ENCODE measurements around the gene CLPSL1.

DNA sequence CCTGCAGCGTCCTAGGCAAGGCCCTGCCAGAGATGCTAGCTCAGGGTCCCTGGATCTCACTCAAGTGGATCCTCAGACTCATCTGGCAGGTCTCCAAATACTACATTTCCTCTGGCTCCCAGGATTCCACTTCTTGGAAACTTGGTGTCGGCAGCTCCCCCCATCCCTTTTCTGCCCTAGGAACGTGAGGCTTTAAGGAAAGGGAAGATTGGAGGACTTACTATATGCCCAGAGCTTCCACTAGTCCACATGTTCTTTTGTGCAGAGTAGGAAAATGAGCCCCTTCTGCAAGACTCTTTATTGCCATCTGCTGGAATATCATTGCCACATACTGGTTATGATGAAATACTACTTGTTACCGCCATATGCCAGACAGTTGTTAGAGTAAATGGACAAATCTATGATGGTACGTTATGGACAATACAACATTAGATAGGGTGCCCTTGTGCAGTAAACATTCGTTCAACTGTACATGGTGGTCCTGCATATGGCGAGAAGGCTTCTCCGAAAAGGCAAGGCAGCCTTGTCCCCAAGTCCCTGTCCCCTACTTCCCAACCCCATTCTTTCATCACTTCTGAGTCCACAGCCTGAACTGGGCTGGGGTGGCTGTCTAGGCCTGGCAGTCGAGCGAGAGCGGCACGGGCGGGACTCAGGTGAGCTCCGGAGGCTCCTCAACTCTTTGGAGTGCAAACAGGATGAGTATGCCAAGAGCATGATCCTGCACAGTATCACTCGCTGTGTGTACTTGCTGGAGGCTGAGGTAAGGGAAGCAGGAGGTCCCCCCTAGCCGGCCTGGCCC is 43.2 kb upstream of the CLPSL1 start:
- TF ChIP-seq, protein P1, sequence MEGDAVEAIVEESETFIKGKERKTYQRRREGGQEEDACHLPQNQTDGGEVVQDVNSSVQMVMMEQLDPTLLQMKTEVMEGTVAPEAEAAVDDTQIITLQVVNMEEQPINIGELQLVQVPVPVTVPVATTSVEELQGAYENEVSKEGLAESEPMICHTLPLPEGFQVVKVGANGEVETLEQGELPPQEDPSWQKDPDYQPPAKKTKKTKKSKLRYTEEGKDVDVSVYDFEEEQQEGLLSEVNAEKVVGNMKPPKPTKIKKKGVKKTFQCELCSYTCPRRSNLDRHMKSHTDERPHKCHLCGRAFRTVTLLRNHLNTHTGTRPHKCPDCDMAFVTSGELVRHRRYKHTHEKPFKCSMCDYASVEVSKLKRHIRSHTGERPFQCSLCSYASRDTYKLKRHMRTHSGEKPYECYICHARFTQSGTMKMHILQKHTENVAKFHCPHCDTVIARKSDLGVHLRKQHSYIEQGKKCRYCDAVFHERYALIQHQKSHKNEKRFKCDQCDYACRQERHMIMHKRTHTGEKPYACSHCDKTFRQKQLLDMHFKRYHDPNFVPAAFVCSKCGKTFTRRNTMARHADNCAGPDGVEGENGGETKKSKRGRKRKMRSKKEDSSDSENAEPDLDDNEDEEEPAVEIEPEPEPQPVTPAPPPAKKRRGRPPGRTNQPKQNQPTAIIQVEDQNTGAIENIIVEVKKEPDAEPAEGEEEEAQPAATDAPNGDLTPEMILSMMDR (IDR thresholded peaks at IDR 0.05; ENCODE audit: insufficient read depth, low read length), result peak; percentile 74
- TF ChIP-seq, protein P2, sequence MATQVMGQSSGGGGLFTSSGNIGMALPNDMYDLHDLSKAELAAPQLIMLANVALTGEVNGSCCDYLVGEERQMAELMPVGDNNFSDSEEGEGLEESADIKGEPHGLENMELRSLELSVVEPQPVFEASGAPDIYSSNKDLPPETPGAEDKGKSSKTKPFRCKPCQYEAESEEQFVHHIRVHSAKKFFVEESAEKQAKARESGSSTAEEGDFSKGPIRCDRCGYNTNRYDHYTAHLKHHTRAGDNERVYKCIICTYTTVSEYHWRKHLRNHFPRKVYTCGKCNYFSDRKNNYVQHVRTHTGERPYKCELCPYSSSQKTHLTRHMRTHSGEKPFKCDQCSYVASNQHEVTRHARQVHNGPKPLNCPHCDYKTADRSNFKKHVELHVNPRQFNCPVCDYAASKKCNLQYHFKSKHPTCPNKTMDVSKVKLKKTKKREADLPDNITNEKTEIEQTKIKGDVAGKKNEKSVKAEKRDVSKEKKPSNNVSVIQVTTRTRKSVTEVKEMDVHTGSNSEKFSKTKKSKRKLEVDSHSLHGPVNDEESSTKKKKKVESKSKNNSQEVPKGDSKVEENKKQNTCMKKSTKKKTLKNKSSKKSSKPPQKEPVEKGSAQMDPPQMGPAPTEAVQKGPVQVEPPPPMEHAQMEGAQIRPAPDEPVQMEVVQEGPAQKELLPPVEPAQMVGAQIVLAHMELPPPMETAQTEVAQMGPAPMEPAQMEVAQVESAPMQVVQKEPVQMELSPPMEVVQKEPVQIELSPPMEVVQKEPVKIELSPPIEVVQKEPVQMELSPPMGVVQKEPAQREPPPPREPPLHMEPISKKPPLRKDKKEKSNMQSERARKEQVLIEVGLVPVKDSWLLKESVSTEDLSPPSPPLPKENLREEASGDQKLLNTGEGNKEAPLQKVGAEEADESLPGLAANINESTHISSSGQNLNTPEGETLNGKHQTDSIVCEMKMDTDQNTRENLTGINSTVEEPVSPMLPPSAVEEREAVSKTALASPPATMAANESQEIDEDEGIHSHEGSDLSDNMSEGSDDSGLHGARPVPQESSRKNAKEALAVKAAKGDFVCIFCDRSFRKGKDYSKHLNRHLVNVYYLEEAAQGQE (IDR thresholded peaks at IDR 0.05; ENCODE audit: insufficient replicate concordance, low read depth), result no peak
- TF ChIP-seq POLR2AphosphoS5 (IDR thresholded peaks at IDR 0.05; ENCODE audit: low read depth) (no peak), SPI1 (IDR thresholded peaks at IDR 0.05; ENCODE audit: borderline replicate concordance, low read depth) (no peak)
